Activated CD4-positive, alpha-beta T cell treated with anti-CD3 and anti-CD28 coated beads, Interleukin-2, amount 10 ng/mL, durations not matched to agents 24 days and 14 days (primary cell): ENCODE results near the gene ZNF804A. TPM values are rescaled to one million over a fixed set of nuclear protein-coding genes. Genes with fewer than 3 reads are reported as not detected.
A peak's percentile ranks its signal among the peaks of the same experiment; 100 is the strongest.

Source experiments
- DNase-seq: peaks from one replicate; pipeline ENCODE4 v3.0.0; 2022
- H3K27ac Mint-ChIP-seq: one replicate; pipeline ENCODE4 v1.8.0; 2022; ENCODE audit warnings: mild to moderate bottlenecking, mixed read lengths
- H3K27me3 Mint-ChIP-seq: one replicate; pipeline ENCODE4 v1.8.0; 2022; ENCODE audit warnings: mixed read lengths
- H3K36me3 Mint-ChIP-seq: one replicate; pipeline ENCODE4 v1.8.0; 2022; ENCODE audit warnings: low read depth, mild to moderate bottlenecking, mixed read lengths
- H3K4me1 Mint-ChIP-seq: one replicate; pipeline ENCODE4 v1.8.0; 2021; ENCODE audit warnings: mixed read lengths
- H3K4me3 Mint-ChIP-seq: one replicate; pipeline ENCODE4 v1.8.0; 2022; ENCODE audit warnings: mild to moderate bottlenecking, moderate library complexity, mixed read lengths
- H3K9me3 Mint-ChIP-seq: one replicate; pipeline ENCODE4 v1.8.0; 2021; ENCODE audit warnings: mixed read lengths
- intact Hi-C: fragments of 100-400 bp; cut with micrococcal nuclease; formaldehyde crosslinking; loops from one replicate; pipeline ENCODE4 v1.15.1; 2023
- total RNA-seq: library from RNA; stranded (reverse); gene quantifications from 2 replicates; pipeline ENCODE4 v1.2.3, GENCODE V29; 2022

The ZNF804A gene
- total RNA-seq: not detected in 2 replicates

DNA sequence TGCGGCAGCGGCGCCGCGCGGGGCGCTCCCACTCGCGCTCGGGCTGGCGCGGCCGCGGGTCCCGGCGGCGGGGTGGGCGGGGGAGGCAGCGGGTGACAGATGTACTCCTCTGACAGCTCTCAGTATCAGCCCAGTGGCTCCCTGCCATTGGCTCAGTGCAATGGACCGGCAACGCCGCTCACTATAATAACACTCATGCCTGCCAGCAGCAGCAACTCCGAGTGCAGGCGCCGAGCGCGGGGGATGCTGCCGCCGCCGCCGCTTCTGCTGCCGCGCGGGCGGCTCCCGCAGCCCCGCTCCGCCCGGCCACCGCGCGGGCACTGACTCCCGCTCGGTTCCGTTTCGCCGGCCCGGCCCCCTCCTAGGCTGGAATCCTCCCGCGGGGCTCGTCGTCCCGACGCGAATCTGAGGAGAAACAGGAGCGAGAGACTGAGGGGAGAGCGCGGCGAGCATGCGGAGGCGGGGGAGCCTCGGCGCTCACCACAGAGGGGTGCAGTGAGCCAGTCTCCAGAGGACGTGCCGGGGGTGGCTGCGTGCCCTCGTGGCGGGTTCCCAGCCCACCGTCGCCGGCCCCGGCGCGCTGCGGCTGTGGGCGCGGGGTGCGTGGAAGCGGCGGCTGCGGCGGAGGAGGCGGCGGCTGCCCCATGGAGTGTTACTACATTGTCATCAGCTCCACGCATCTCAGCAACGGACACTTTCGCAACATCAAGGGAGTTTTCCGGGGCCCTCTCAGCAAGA lies at the start of gene ZNF804A:
TSS of gene ZNF804A (plus strand) at position 214 of the 738 bp plus-strand sequence. CDS start at position 645, 431 bp downstream.
- H3K27ac Mint-ChIP-seq: no peak within 1 kb of the TSS
- peaks cover 40% of the 10 kb centered on the region for H3K27me3 Mint-ChIP-seq
- no peaks in the 10 kb centered on the region for H3K36me3 Mint-ChIP-seq
- peak; percentile 58 for DNase-seq
- H3K4me1 Mint-ChIP-seq: peaks cover 9% of the 10 kb centered on the region
- H3K4me3 Mint-ChIP-seq: peak within 1 kb of the TSS; percentile 79
- intact Hi-C loops: no loop called here
- no peaks in the 10 kb centered on the region for H3K9me3 Mint-ChIP-seq

DNA sequence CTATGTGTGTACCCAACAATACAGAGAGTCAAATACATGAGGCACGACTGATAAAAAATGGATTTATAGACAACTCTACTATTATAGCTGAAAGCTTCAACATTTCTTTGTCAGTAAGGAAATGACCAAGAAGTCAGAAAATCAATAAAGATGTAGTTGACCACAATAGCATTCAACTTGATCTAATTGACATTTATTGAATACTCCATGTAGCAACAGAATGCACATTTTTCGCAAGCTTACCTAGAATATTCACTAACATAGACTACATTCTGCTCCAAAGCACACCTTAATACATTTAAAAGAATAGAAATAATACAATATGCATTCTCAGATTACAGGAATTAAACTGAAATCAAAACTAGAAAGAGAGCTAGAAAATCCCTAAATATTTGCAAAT lies 49.2 kb upstream of the ZNF804A start:
- Mint-ChIP-seq H3K4me3 (no peak overlapping the region), H3K9me3 (no peaks in the 10 kb centered on the region), H3K27ac (no peak overlapping the region), H3K4me1 (no peaks in the 10 kb centered on the region), H3K36me3 (no peaks in the 10 kb centered on the region), H3K27me3 (no peaks in the 10 kb centered on the region)
- no peak for DNase-seq
- intact Hi-C loops: no loop called here

- no peaks in the 10 kb centered on the region for H3K4me1 Mint-ChIP-seq
Measured at GRCh38 chr2:184551626-184552025, 46.7 kb upstream of the ZNF804A start.

DNA sequence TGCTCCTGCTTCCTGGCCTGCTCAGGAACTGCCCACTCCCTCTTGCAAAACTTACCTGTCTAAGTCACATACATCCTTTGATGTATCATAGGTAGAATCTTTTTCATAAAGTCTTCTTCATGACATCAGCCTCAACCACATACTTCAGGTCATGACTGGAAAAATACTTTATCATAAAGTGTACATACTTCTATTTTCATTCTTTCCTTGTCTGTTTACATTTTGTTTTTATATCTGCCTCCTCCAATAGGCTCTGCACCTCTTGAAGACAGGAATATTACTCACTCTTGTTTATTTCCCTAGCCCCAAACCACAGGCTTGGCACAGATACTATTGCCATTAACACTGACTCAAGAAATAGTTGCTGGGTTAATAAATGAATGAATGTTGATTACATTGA lies 43.6 kb upstream of the ZNF804A start:
- Mint-ChIP-seq H3K4me3 (no peak overlapping the region), H3K36me3 (no peaks in the 10 kb centered on the region), H3K4me1 (no peaks in the 10 kb centered on the region), H3K9me3 (no peaks in the 10 kb centered on the region), H3K27me3 (no peaks in the 10 kb centered on the region), H3K27ac (no peak overlapping the region)
- DNase-seq: no peak
- intact Hi-C loops: no loop called here

More at GRCh38 chr2:184551626-184552025, 46.7 kb upstream of the ZNF804A start:
- Mint-ChIP-seq H3K4me3 (no peak overlapping the region), H3K36me3 (no peaks in the 10 kb centered on the region), H3K9me3 (no peaks in the 10 kb centered on the region), H3K27me3 (no peaks in the 10 kb centered on the region), H3K27ac (no peak overlapping the region)
- no peak for DNase-seq
- intact Hi-C loops: no loop called here

- H3K36me3 Mint-ChIP-seq: no peaks in the 10 kb centered on the region
- H3K27ac Mint-ChIP-seq: no peak overlapping the region
- intact Hi-C loops: no loop called here
- no peaks in the 10 kb centered on the region for H3K4me1 Mint-ChIP-seq
- H3K27me3 Mint-ChIP-seq: no peaks in the 10 kb centered on the region
- DNase-seq: no peak
- H3K9me3 Mint-ChIP-seq: no peaks in the 10 kb centered on the region
- no peak overlapping the region for H3K4me3 Mint-ChIP-seq
Measured at GRCh38 chr2:184555352-184555751, 43.0 kb upstream of the ZNF804A start.

DNA sequence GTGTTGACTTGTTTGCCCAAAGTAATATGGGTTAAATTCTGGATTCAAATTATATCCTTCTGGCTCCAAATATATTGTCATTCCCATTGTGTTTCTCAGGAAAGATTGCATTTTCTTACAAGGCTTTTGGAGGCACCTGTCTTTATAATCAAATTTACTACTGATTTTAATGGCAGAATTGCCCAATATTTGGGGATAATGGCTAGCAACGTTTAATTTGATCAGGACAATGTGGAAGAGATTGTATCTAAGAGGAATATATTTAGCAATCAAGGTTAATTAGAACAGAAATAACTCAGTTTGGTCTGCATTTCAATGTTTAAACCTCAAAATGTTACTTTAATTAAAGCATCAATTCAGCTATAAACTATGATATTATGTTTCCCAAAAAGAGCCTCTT lies 41.7 kb upstream of the ZNF804A start:
- intact Hi-C loops: no loop called here
- Mint-ChIP-seq H3K4me3 (no peak overlapping the region), H3K9me3 (no peaks in the 10 kb centered on the region), H3K27me3 (no peaks in the 10 kb centered on the region), H3K4me1 (no peaks in the 10 kb centered on the region), H3K36me3 (no peaks in the 10 kb centered on the region), H3K27ac (no peak overlapping the region)
- no peak for DNase-seq

DNA sequence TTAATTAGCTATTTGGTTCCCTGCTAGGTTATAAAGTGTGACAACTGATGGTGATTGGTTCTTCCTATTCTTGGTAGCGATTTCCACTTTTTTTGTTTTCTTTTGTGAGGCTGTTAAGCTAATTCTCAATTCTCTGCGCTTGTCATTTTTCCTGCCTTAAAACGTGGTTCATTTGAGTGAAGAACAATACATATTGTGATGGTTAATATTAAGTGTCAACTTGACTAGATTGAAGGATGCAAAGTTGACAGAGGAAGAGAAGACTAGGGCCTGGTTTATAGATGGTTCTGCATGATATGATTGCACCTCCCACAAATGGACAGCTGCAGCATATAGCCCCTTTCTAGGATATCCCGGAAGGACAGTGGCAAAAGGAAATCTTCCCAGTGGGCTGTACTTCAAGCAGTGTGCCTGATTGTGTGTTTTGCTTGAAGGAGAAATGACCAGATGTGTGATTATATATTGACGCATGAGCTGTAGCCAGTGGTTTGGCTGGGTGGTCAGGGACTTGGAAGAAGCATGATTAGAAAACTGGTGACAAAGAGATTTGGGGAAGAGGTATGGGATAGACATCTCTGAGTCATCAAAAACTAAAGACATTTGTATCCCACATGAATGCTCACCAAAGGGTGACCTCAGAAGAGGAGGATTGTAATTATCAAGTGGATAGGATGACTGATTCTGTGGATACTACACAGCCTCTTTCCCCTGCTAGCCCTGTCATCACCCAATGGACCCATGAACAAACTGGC lies 39.4 kb upstream of the ZNF804A start:
- Mint-ChIP-seq H3K4me3 (no peak overlapping the region), H3K9me3 (no peaks in the 10 kb centered on the region)
- DNase-seq: no peak

DNA sequence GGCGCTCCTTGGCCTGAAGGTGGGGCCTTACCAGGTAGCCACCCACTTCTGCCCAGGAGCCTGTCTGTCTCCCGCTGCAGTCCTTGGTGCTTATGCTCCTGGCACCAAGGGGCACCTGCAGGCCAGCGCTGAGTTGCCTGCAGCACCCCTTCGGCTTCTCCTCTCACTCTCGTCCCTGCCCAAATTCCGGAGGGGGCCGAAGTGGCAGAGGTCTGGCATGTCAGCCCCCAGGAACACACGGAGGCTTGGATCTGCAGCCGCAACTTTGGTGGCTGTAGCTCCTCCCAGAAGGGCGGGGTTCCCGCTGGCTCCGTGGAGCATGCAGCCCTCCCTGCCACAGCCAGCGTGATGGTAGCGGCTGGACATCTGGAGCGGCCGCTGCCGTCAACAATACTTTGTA lies 37.7 kb upstream of the ZNF804A start:
- DNase-seq: no peak
- Mint-ChIP-seq H3K27ac (no peak overlapping the region), H3K36me3 (no peaks in the 10 kb centered on the region), H3K27me3 (no peaks in the 10 kb centered on the region), H3K9me3 (no peaks in the 10 kb centered on the region), H3K4me1 (no peaks in the 10 kb centered on the region), H3K4me3 (no peak overlapping the region)
- intact Hi-C loops: no loop called here

More for the DNA sequence above, 39.4 kb upstream of the ZNF804A start:
- no peaks in the 10 kb centered on the region for H3K27me3 Mint-ChIP-seq
- no peaks in the 10 kb centered on the region for H3K4me1 Mint-ChIP-seq
- intact Hi-C loops: no loop called here
- no peak overlapping the region for H3K27ac Mint-ChIP-seq
- no peaks in the 10 kb centered on the region for H3K36me3 Mint-ChIP-seq

DNA sequence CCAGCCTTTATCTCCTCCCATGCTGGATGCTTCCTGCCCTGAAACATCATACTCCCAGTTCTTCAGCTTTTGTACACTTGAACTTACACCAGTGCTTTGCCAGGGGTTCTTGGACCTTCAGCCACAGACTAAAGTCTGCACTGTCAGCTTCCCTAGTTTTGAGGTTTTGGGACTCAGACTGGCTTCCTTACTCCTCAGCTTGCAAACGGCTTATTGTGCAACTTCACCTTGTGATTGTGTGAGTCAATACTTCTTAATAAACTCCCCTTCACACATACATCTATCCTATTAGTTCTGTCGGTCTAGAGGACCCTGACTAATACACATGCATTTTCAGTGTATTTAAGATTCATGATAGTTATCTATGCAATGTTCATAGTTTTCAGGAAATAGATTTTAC lies 35.8 kb upstream of the ZNF804A start:
- Mint-ChIP-seq H3K4me3 (no peak overlapping the region), H3K4me1 (no peaks in the 10 kb centered on the region), H3K36me3 (no peaks in the 10 kb centered on the region), H3K9me3 (no peaks in the 10 kb centered on the region), H3K27ac (no peak overlapping the region), H3K27me3 (no peaks in the 10 kb centered on the region)
- intact Hi-C loops: no loop called here
- no peak for DNase-seq

DNA sequence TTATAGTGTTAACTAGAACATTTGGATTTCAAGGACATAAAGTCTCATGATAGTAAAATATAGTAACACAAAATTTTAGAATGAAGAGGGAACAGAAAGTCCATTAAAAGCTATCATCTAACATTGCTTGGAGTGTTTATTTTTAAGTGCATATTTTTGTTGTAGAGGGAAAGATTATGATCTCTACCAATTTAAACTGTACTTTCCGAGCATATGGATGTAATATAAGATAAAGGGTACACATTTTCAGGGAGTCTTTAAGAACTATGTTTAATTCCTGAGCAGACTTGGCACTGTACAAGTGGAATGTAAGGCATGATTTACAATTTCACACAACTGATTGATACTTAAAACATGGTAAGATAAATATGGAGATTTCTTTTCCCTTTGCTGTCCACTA lies 34.2 kb upstream of the ZNF804A start:
- no peaks in the 10 kb centered on the region for H3K27me3 Mint-ChIP-seq
- DNase-seq: no peak
- H3K36me3 Mint-ChIP-seq: no peaks in the 10 kb centered on the region
- no peak overlapping the region for H3K27ac Mint-ChIP-seq
- no peaks in the 10 kb centered on the region for H3K4me1 Mint-ChIP-seq
- intact Hi-C loops: no loop called here
- no peaks in the 10 kb centered on the region for H3K9me3 Mint-ChIP-seq
- no peak overlapping the region for H3K4me3 Mint-ChIP-seq

DNA sequence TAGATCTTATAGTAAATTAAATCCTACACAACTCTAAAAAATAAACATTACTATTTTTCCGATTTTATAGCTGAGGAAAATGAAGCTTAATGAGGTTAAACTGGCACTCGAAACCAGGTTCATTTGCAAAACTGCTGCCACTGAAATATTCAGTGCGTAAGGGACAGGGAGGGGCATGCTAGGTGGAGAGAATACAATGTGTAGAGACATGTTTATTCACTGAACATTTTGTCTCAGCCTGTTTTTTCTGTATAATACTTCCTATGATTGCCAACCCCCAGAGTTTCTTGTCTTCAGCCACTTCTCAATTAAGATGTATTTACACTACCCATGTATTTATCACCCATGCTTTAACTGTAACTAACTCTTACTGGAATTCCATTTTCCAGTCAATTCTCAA lies 31.6 kb upstream of the ZNF804A start:
- H3K4me3 Mint-ChIP-seq: no peak overlapping the region
- H3K9me3 Mint-ChIP-seq: no peaks in the 10 kb centered on the region
- H3K27ac Mint-ChIP-seq: no peak overlapping the region
- intact Hi-C loops: no loop called here
- no peaks in the 10 kb centered on the region for H3K4me1 Mint-ChIP-seq
- DNase-seq: no peak
- no peaks in the 10 kb centered on the region for H3K36me3 Mint-ChIP-seq
- H3K27me3 Mint-ChIP-seq: no peaks in the 10 kb centered on the region

DNA sequence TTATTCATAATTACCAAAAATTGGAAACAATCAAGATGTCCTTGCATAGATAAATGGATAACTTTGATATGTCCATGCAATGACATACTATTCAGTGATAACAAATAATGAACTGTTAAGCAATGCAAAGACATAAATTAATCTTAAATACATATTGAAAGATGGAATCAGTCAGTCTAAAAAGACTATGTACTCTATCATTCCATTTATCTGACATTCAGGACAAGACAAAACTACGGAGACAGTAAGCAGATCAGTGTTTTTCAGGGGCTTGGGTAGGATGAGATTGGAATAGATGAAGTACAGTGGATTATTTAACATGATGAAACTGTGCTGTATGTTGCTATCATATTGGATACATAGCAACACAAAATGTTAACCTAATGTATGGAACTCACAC lies 21.3 kb upstream of the ZNF804A start:
- no peak overlapping the region for H3K27ac Mint-ChIP-seq
- intact Hi-C loops: no loop called here
- H3K9me3 Mint-ChIP-seq: no peaks in the 10 kb centered on the region
- no peak for DNase-seq
- no peaks in the 10 kb centered on the region for H3K4me1 Mint-ChIP-seq
- no peaks in the 10 kb centered on the region for H3K27me3 Mint-ChIP-seq
- H3K4me3 Mint-ChIP-seq: no peak overlapping the region
- H3K36me3 Mint-ChIP-seq: no peaks in the 10 kb centered on the region

GRCh38 chr2:184577743-184578142 lies 20.6 kb upstream of the ZNF804A start:
- intact Hi-C loops: no loop called here
- Mint-ChIP-seq H3K36me3 (no peaks in the 10 kb centered on the region), H3K4me3 (no peak overlapping the region), H3K27ac (no peak overlapping the region), H3K9me3 (no peaks in the 10 kb centered on the region), H3K4me1 (no peaks in the 10 kb centered on the region), H3K27me3 (no peaks in the 10 kb centered on the region)
- no peak for DNase-seq

DNA sequence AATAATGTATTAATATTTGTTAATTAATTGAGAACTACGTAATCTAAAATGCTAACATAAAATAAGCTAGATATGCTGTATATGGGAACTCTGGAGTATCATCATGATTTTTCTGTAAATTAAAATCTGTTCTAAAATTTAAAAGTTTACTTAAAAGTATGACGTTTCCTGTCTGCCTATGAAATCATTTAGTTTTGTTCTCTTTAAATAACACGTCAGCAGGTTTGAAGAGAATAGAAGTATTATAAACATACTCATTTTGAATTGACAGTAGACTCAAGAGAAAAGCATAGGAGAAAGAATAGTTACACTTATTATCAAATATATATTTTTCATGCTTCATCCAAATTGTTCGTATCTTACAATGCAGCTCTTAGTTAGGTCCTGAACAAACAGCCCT lies 19.1 kb upstream of the ZNF804A start:
- no peaks in the 10 kb centered on the region for H3K27me3 Mint-ChIP-seq
- H3K4me3 Mint-ChIP-seq: no peak overlapping the region
- no peak for DNase-seq
- no peak overlapping the region for H3K27ac Mint-ChIP-seq
- no peaks in the 10 kb centered on the region for H3K36me3 Mint-ChIP-seq
- no peaks in the 10 kb centered on the region for H3K9me3 Mint-ChIP-seq
- intact Hi-C loops: no loop called here
- no peaks in the 10 kb centered on the region for H3K4me1 Mint-ChIP-seq
